H1 (cell line): Measurements from ENCODE around the gene ALPL. TPM values are rescaled to one million over a fixed set of nuclear protein-coding genes. Genes with fewer than 3 reads are reported as not detected.

Experiments
- CTCF ChIA-PET: fragments of 300-600 bp; sonication (Branson Sonifier 250); formaldehyde crosslinking; loops from one replicate; lab custom pipeline; 2021; ENCODE audit not compliant: partially characterized antibody; lab: Charles Lee
- POLR2A ChIA-PET: fragments of 300-600 bp; sonication (Branson Sonifier 250); formaldehyde crosslinking; loops from one replicate; lab custom pipeline; 2021; ENCODE audit warnings: inconsistent platforms; ENCODE audit not compliant: partially characterized antibody; lab: Charles Lee
- DNase-seq, 2 experiments: peaks; one replicate each; pipeline versions ENCODE4 v3.0.0 to v3.0.0-alpha.2; 2010 to 2022; ENCODE audit warnings: low spot score in 2 of 2, low read depth in 1 of 2, mixed read lengths in 1 of 2
- FAIRE-seq: peaks from 2 replicates; lab custom pipeline; 2011; peaks lifted over from hg19 to GRCh38; lab: Jason Lieb, UNC
- H2AFZ ChIP-seq: 2 replicates; pipeline ENCODE4 v1.8.1; 2012; ENCODE audit warnings: low read length, inconsistent platforms
- H2AK5ac ChIP-seq: 2 replicates; pipeline ENCODE4 v1.6.1; 2013; ENCODE audit warnings: low read depth, low read length
- H2BK120ac ChIP-seq: replicated peaks from 2 replicates; pipeline ENCODE3; 2013; ENCODE audit warnings: low read depth, low read length, inconsistent platforms
- H2BK12ac ChIP-seq: 2 replicates; pipeline ENCODE4 v1.6.1; 2013; ENCODE audit warnings: low read depth, low read length
- H2BK15ac ChIP-seq: 2 replicates; pipeline ENCODE4 v1.6.1; 2013; ENCODE audit warnings: low read length
- H2BK20ac ChIP-seq: 2 replicates; pipeline ENCODE4 v1.6.1; 2013; ENCODE audit warnings: low read length
- H2BK5ac ChIP-seq: 2 replicates; pipeline ENCODE4 v1.6.1; 2013; ENCODE audit warnings: low read depth, low read length
- H3K14ac ChIP-seq: 2 replicates; pipeline ENCODE4 v1.6.1; 2013; ENCODE audit warnings: inconsistent platforms; ENCODE audit not compliant: insufficient read length
- H3K18ac ChIP-seq: 2 replicates; pipeline ENCODE4 v1.6.1; 2013; ENCODE audit warnings: low read length; ENCODE audit errors: extremely low read depth
- H3K23ac ChIP-seq: 2 replicates; pipeline ENCODE4 v1.6.1; 2013; ENCODE audit warnings: inconsistent platforms; ENCODE audit not compliant: insufficient read length
- H3K23me2 ChIP-seq: 2 replicates; pipeline ENCODE4 v1.6.1; 2013; ENCODE audit warnings: low read depth, low read length
- H3K27ac ChIP-seq: 2 replicates; pipeline ENCODE4 v1.6.1; 2011; ENCODE audit warnings: low read depth, low read length, inconsistent platforms
- H3K27me3 ChIP-seq, 4 experiments: replicated peaks in 1 of 4; 1 replicate in 1 of 4; 2 replicates in 3 of 4; pipeline versions ENCODE4 v1.6.1 to v1.8.1; 2011 to 2013; ENCODE audit warnings: low read length in 3 of 4, mild to moderate bottlenecking in 3 of 4, inconsistent platforms in 2 of 4, mixed read lengths in 2 of 4, moderate library complexity in 1 of 4; ENCODE audit not compliant: control insufficient read depth in 3 of 4, insufficient read depth in 3 of 4; ENCODE audit errors: extremely low read depth in 1 of 4
- H3K36me3 ChIP-seq, 4 experiments: 2 replicates each; pipeline versions ENCODE4 v1.6.1 to v1.8.1; 2011 to 2013; ENCODE audit warnings: mild to moderate bottlenecking in 4 of 4, low read length in 3 of 4, moderate library complexity in 2 of 4, control low read depth in 1 of 4, inconsistent platforms in 1 of 4; ENCODE audit not compliant: insufficient read depth in 4 of 4, control insufficient read depth in 2 of 4
- H3K4ac ChIP-seq: replicated peaks from 2 replicates; pipeline ENCODE3; 2013; ENCODE audit warnings: low read length, low read depth, mixed read lengths, inconsistent platforms; ENCODE audit not compliant: insufficient read length
- H3K4me1 ChIP-seq, 4 experiments: replicated peaks in 1 of 4; 1 replicate in 1 of 4; 2 replicates in 3 of 4; pipeline versions ENCODE4 v1.6.1 to v1.8.1; 2011 to 2013; ENCODE audit warnings: low read length in 3 of 4, inconsistent platforms in 2 of 4, mixed read lengths in 1 of 4; ENCODE audit not compliant: insufficient read depth in 4 of 4, control insufficient read depth in 3 of 4
- H3K4me2 ChIP-seq, 2 experiments: 2 replicates each; pipeline versions ENCODE4 v1.6.1 to v1.8.1; 2011 to 2013; ENCODE audit warnings: low read depth in 2 of 2, low read length in 2 of 2, control low read depth in 1 of 2, inconsistent platforms in 1 of 2, mild to moderate bottlenecking in 1 of 2; ENCODE audit not compliant: insufficient read depth in 1 of 2
- H3K4me3 ChIP-seq, 4 experiments: fragments of 200-600, 300-600 bp in 1 of 4; sonication (generic), shearing (Covaris generic), sonication (Bioruptor Twin) in 1 of 4; 2 replicates each; pipeline versions ENCODE4 v1.5.1 to v1.8.1; 2011 to 2016; ENCODE audit warnings: low read length in 4 of 4, low read depth in 3 of 4, control low read depth in 2 of 4, inconsistent platforms in 2 of 4, mild to moderate bottlenecking in 2 of 4, mixed read lengths in 1 of 4, moderate library complexity in 1 of 4; ENCODE audit not compliant: insufficient read depth in 2 of 4; ENCODE audit errors: extremely low read depth in 1 of 4
- H3K56ac ChIP-seq: replicated peaks from 2 replicates; pipeline ENCODE3; 2013; ENCODE audit warnings: low read depth, mild to moderate bottlenecking, mixed read lengths, low read length, inconsistent platforms; ENCODE audit not compliant: insufficient read length
- H3K79me1 ChIP-seq: 2 replicates; pipeline ENCODE4 v1.6.1; 2013; ENCODE audit warnings: low read depth, low read length, control low read depth
- H3K79me2 ChIP-seq, 2 experiments: 2 replicates each; pipeline versions ENCODE4 v1.6.1 to v1.8.1; 2012 to 2013; ENCODE audit warnings: low read length in 2 of 2, mild to moderate bottlenecking in 2 of 2, inconsistent platforms in 1 of 2; ENCODE audit not compliant: insufficient read depth in 2 of 2, control insufficient read depth in 1 of 2
- H3K9ac ChIP-seq, 4 experiments: replicated peaks in 1 of 4; 1 replicate in 1 of 4; 2 replicates in 3 of 4; pipeline versions ENCODE4 v1.6.1 to v1.8.1; 2011 to 2013; ENCODE audit warnings: low read depth in 3 of 4, low read length in 3 of 4, control low read depth in 2 of 4, mild to moderate bottlenecking in 2 of 4, moderate library complexity in 2 of 4, inconsistent platforms in 1 of 4; ENCODE audit errors: extremely low read depth in 1 of 4
- H3K9me3 ChIP-seq, 2 experiments: 2 replicates each; pipeline versions ENCODE4 v1.6.1 to v1.8.1; 2012 to 2013; ENCODE audit warnings: mild to moderate bottlenecking in 2 of 2, moderate library complexity in 2 of 2, control low read depth in 1 of 2, inconsistent platforms in 1 of 2, low read depth in 1 of 2, low read length in 1 of 2, mixed read lengths in 1 of 2; ENCODE audit not compliant: insufficient read depth in 2 of 2
- H4K20me1 ChIP-seq, 2 experiments: replicated peaks in 1 of 2; 2 replicates each; pipeline versions ENCODE3 to v1.8.1; 2011 to 2013; ENCODE audit warnings: inconsistent platforms in 2 of 2, low read length in 2 of 2, mild to moderate bottlenecking in 1 of 2; ENCODE audit not compliant: insufficient read depth in 2 of 2, control insufficient read depth in 1 of 2
- H4K5ac ChIP-seq: 2 replicates; pipeline ENCODE4 v1.6.1; 2013; ENCODE audit warnings: low read length, low read depth, mixed read lengths, inconsistent platforms; ENCODE audit not compliant: insufficient read length
- H4K8ac ChIP-seq: 2 replicates; pipeline ENCODE4 v1.8.0; 2013; ENCODE audit warnings: mild to moderate bottlenecking, moderate library complexity, low read length, inconsistent platforms; ENCODE audit not compliant: insufficient read depth; ENCODE audit errors: extremely low read depth
- H4K91ac ChIP-seq: replicated peaks from 2 replicates; pipeline ENCODE3; 2013; ENCODE audit warnings: low read length, mixed read lengths, inconsistent platforms; ENCODE audit not compliant: insufficient read length
- HDAC6 ChIP-seq: IDR thresholded peaks from one replicate; pipeline ENCODE4 v1.7.1; 2012; ENCODE audit warnings: low read depth, mild to moderate bottlenecking, inconsistent platforms, low read length, moderate library complexity
- WGBS, 2 experiments: shearing (Covaris generic) in 1 of 2; methylation state at CpG; one replicate each; pipeline versions ENCODE4 v1.1.6 to v1.1.7; 2013 to 2015; ENCODE audit warnings: low lambda C conversion rate in 2 of 2, mixed read lengths in 2 of 2, inconsistent platforms in 1 of 2, low coverage in 1 of 2, missing lambda C conversion rate in 1 of 2; ENCODE audit not compliant: insufficient replicate concordance in 2 of 2, insufficient coverage in 1 of 2, insufficient read length in 1 of 2; ENCODE audit errors: extremely low coverage in 1 of 2, missing lambda C conversion rate in 1 of 2; 5-methylcytosine and 5-hydroxymethylcytosine counted together
- polyA plus RNA-seq, 7 experiments: library from polyadenylated mRNA; depleted of rRNA in 3 of 7; stranded (reverse) in 5 of 7; unstranded in 2 of 7; fragments of >200 nt in 5 of 7; fragments of 200-250 nt in 2 of 7; gene quantifications; 1 replicate in 5 of 7; 2 replicates in 1 of 7; 4 replicates in 1 of 7; pipeline versions ENCODE4 v1.2.1 to v1.2.3, GENCODE V29; 2011 to 2013; ENCODE audit warnings: missing spikeins in 2 of 7, mixed read lengths in 2 of 7
- total RNA-seq: library from RNA; stranded (reverse); fragmentation: NEBNext Ultra II Directional; extraction: Animal tissue kit (Norgen Biotek cat#: 25700); gene quantifications from 2 replicates; pipeline ENCODE4 v1.2.1, GENCODE V29; 2021

ALPL gene
- total and polyA plus RNA-seq, 2 of the 8 experiments (the other 6 are each of a cell fraction or from before 2014, with no cell fraction given), result 175 to 362 TPM

DNA sequence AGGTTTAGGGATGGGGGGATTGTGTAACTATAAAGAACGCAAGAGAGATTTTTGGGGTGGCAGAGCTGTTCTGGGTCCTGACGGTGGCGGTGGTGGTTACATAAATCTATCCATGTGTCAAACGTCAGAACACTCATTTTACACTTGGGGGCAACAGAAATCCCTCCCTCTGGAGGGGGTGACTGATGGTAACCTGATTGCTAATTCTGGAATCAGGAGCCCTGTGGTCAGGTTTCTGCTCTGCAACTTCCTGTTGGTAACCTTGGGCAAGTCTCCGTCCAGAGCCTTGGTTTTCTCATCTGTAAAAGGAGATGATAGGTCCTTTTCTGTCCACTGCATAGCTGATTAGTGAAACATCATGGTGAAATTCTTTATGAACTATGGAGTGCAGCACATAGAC lies 40.9 kb downstream of the ALPL start:
- Histone ChIP-seq H3K9ac (no peak overlapping the region), H3K79me1 (peaks cover 15% of the 10 kb centered on the region), H2AFZ (no peak overlapping the region), H3K9me3 (no peaks in the 10 kb centered on the region), H3K36me3 (no peaks in the 10 kb centered on the region; a peak in 1 of 8 replicates), H3K23ac (no peak overlapping the region), H4K5ac (no peak overlapping the region), H2BK15ac (no peak overlapping the region), H2BK5ac (no peak overlapping the region), H3K4ac (no peak overlapping the region), H3K79me2 (peaks cover 0 to 20% of the 10 kb centered on the region in 2 experiments; a peak in 2 of 4 replicates), H4K8ac (no peak overlapping the region), H3K4me2 (no peak overlapping the region), H4K91ac (no peak overlapping the region), H3K27ac (no peak overlapping the region), H2BK12ac (no peak overlapping the region), H2BK120ac (no peak overlapping the region), H4K20me1 (peaks cover 4 to 5% of the 10 kb centered on the region in 2 experiments), H2BK20ac (no peak overlapping the region), H3K56ac (no peak overlapping the region), H3K23me2 (no peaks in the 10 kb centered on the region), H3K18ac (no peak overlapping the region), H3K14ac (no peak overlapping the region), H3K4me1 (peaks cover 3 to 32% (median 16%) of the 10 kb centered on the region in 4 experiments), H3K27me3 (no peaks in the 10 kb centered on the region), H3K4me3 (no peak overlapping the region), H2AK5ac (no peak overlapping the region)
- TF ChIP-seq HDAC6, result no peak
- FAIRE-seq, result no peak
- 83% methylated on average over 5 of the region's 5 CpGs; no CpG with 5 or more reads in 1 of the 2 experiments for WGBS, 2 experiments
- POLR2A ChIA-PET, result interaction anchor here (0.9 kb wide), 1 partner anchor 9 kb away, joined by 4 read pairs; no protein-coding TSS in a partner anchor
- CTCF ChIA-PET, result interaction anchor here (1.2 to 7.7 kb wide), 2 partner anchors 12 to 23 kb away, joined by 4 to 85 read pairs; no protein-coding TSS in a partner anchor
- no peak for DNase-seq
